ENCODE data around the gene CPNE1. TPM values are rescaled to one million over a fixed set of nuclear protein-coding genes. Genes with fewer than 3 reads are reported as not detected.
A peak's percentile ranks its signal among the peaks of the same experiment; 100 is the strongest.

CPNE1 gene
- total and polyA plus RNA-seq, 2 experiments from 2014 or later: 166 to 172 TPM

DNA sequence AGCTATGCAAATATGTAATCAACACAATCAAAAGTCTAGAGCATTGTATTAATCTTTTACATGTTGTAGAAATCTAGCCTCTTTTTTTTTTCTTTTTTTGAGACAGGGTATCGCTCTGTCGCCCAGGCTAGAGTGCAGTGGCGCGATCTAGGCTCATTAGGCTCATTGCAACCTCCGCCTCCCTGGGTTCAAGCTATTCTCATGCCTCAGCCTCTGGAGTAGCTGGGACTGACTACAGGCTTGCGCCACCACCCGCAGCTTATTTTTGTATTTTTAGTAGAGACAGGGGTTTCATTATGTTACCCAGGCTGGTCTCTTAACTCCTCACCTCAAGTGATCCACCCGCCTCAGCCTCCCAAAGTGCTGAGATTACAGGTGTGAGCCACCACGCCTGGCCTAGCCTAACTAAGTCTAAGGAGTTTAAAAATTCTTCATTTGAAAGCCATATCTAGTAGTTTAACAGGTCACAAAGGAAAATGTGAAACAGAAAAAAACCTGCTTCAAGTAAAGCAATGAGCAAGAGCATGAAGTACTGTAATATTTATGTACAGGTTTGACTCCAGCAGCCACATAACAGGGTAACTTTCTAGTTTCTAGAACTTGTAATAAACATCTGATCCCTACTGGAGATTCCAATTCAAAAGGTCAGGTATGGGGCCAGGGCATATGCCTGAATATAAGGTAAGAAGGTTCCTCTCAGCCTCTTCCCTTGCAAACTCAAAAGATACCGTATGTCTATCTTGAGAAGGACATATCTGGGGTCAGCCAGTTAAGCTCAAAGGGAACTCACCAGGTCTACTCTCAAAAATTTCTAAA is 4.4 kb downstream of the CPNE1 start:
- Histone ChIP-seq H3F3A (ENCODE audit: insufficient read depth) (peaks cover 32% of the 10 kb centered on the region), H3K4me3 (peak overlapping the region; percentile 80; the same call in 1 of the 2 replicates), H2AFZ (no peak overlapping the region), H3K36me3 (ENCODE audit: low read depth) (peaks cover 11% of the 10 kb centered on the region; the same call in 1 of the 2 replicates), H4K20me1 (ENCODE audit: insufficient read depth) (peaks cover 64% of the 10 kb centered on the region), H3K9ac (no peak overlapping the region), H3K4me1 (ENCODE audit: insufficient read depth) (peaks cover 36% of the 10 kb centered on the region), H3K27me3 (replicated peaks; ENCODE audit: insufficient read depth) (no peaks in the 10 kb centered on the region), H3K9me2 (ENCODE audit: insufficient read depth) (no peaks in the 10 kb centered on the region), H3K4me2 (ENCODE audit: unreplicated experiment) (peak overlapping the region; percentile 94), H3K9me3 (ENCODE audit: low read depth) (no peaks in the 10 kb centered on the region), H3K27ac (peak overlapping the region; percentile 28; the same call in 1 of the 2 replicates), H3K79me2 (ENCODE audit: insufficient read depth) (peaks cover 98% of the 10 kb centered on the region)
- no peak for DNase-seq
- WGBS, 2 experiments (ENCODE audit: low coverage in 1 of 2, low lambda C conversion rate in 2 of 2, missing lambda C conversion rate in 2 of 2): 92 to 94% methylated on average over 10 of the region's 10 CpGs
- no peak for TF ChIP-seq EZH2phosphoT487 (IDR thresholded peaks at IDR 0.05; ENCODE audit: insufficient read depth, low read depth)
- TF ChIP-seq EZH2 (IDR thresholded peaks at IDR 0.05; ENCODE audit: insufficient read depth, poor library complexity, severe bottlenecking): no peak
- in situ Hi-C loops (cut with MboI): no loop called here

GRCh38 chr20:35657271-35657670 is 7.4 kb downstream of the CPNE1 start:
- no peak for TF ChIP-seq EZH2 (IDR thresholded peaks at IDR 0.05; ENCODE audit: insufficient read depth, poor library complexity, severe bottlenecking)
- TF ChIP-seq EZH2phosphoT487 (IDR thresholded peaks at IDR 0.05; ENCODE audit: insufficient read depth, low read depth): no peak
- Histone ChIP-seq H3K9ac (no peak overlapping the region), H3K27me3 (replicated peaks; ENCODE audit: insufficient read depth) (no peaks in the 10 kb centered on the region), H3K9me3 (ENCODE audit: low read depth) (no peaks in the 10 kb centered on the region), H3K9me2 (ENCODE audit: insufficient read depth) (no peaks in the 10 kb centered on the region), H2AFZ (no peak overlapping the region), H3K27ac (no peak overlapping the region), H4K20me1 (ENCODE audit: insufficient read depth) (peaks cover 54% of the 10 kb centered on the region), H3K36me3 (ENCODE audit: low read depth) (peaks cover 26% of the 10 kb centered on the region), H3K4me1 (ENCODE audit: insufficient read depth) (peaks cover 27% of the 10 kb centered on the region), H3K4me2 (ENCODE audit: unreplicated experiment) (peak overlapping the region; percentile 19), H3K79me2 (ENCODE audit: insufficient read depth) (peaks cover 100% of the 10 kb centered on the region), H3K4me3 (no peak overlapping the region), H3F3A (ENCODE audit: insufficient read depth) (peaks cover 20% of the 10 kb centered on the region)
- no peak for DNase-seq
- 18 to 22% methylated on average over 1 of the region's 1 CpG for WGBS, 2 experiments (ENCODE audit: low coverage in 1 of 2, low lambda C conversion rate in 2 of 2, missing lambda C conversion rate in 2 of 2)
- in situ Hi-C loops (cut with MboI): no loop called here

GRCh38 chr20:35654415-35654814 is 10.3 kb downstream of the CPNE1 start:
- H3K9me2 ChIP-seq (ENCODE audit: insufficient read depth): no peaks in the 10 kb centered on the region
- no peak overlapping the region for H3K27ac ChIP-seq
- peaks cover 48% of the 10 kb centered on the region for H4K20me1 ChIP-seq (ENCODE audit: insufficient read depth)
- 94 to 95% methylated on average over 9 of the region's 9 CpGs for WGBS, 2 experiments (ENCODE audit: low coverage in 1 of 2, low lambda C conversion rate in 2 of 2, missing lambda C conversion rate in 2 of 2)
- no peak overlapping the region for H3K9ac ChIP-seq
- H3K4me2 ChIP-seq (ENCODE audit: unreplicated experiment): no peak overlapping the region
- no peak overlapping the region for H3K4me3 ChIP-seq
- peaks cover 20% of the 10 kb centered on the region for H3K4me1 ChIP-seq (ENCODE audit: insufficient read depth)
- TF ChIP-seq EZH2 (IDR thresholded peaks at IDR 0.05; ENCODE audit: insufficient read depth, poor library complexity, severe bottlenecking) (no peak), EZH2phosphoT487 (IDR thresholded peaks at IDR 0.05; ENCODE audit: insufficient read depth, low read depth) (no peak)
- H3F3A ChIP-seq (ENCODE audit: insufficient read depth): 0 out of 2 replicates have a peak, but pooled peaks cover 4% of the 10 kb centered on the region
- no peak overlapping the region for H2AFZ ChIP-seq
- DNase-seq: no peak
- H3K27me3 ChIP-seq (replicated peaks; ENCODE audit: insufficient read depth): no peaks in the 10 kb centered on the region
- no peaks in the 10 kb centered on the region for H3K9me3 ChIP-seq (ENCODE audit: low read depth)
- peaks cover 36% of the 10 kb centered on the region for H3K36me3 ChIP-seq (ENCODE audit: low read depth)
- H3K79me2 ChIP-seq (ENCODE audit: insufficient read depth): peaks cover 100% of the 10 kb centered on the region
- in situ Hi-C loops (cut with MboI): no loop called here

DNA sequence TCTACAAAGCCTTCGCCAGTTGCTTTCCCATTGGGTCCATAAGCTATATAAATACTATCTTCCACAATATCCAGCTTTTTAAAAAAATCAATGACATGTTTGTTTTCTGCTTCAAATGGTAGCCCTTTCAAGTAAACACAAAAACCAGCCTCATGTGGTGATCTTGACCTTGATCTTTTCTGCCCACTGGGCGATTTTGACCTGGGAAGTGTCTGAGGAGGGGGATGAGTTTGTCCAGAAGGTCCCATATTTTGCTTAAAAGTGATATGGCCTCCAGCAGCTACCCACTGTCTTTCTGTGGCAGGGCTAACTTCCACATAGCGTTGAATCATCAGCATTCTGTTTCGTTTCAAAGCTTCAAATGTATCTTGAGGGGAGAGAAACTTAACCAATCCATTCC is 10.8 kb downstream of the CPNE1 start:
- in situ Hi-C loops (cut with MboI): no loop called here
- H3K4me1 ChIP-seq (ENCODE audit: insufficient read depth): peaks cover 25% of the 10 kb centered on the region
- no peak for TF ChIP-seq EZH2 (IDR thresholded peaks at IDR 0.05; ENCODE audit: insufficient read depth, poor library complexity, severe bottlenecking)
- TF ChIP-seq EZH2phosphoT487 (IDR thresholded peaks at IDR 0.05; ENCODE audit: insufficient read depth, low read depth): no peak
- peaks cover 100% of the 10 kb centered on the region for H3K79me2 ChIP-seq (ENCODE audit: insufficient read depth)
- no peak overlapping the region for H3K4me3 ChIP-seq
- WGBS, 2 experiments (ENCODE audit: low coverage in 1 of 2, low lambda C conversion rate in 2 of 2, missing lambda C conversion rate in 2 of 2): 99% methylated on average over 4 of the region's 4 CpGs
- no peak overlapping the region for H3K4me2 ChIP-seq (ENCODE audit: unreplicated experiment)
- no peaks in the 10 kb centered on the region for H3K9me2 ChIP-seq (ENCODE audit: insufficient read depth)
- peaks cover 36% of the 10 kb centered on the region for H3K36me3 ChIP-seq (ENCODE audit: low read depth)
- H3K27ac ChIP-seq: no peak overlapping the region
- H3K9ac ChIP-seq: no peak overlapping the region
- no peak overlapping the region for H2AFZ ChIP-seq
- no peaks in the 10 kb centered on the region for H3K27me3 ChIP-seq (replicated peaks; ENCODE audit: insufficient read depth)
- H3F3A ChIP-seq (ENCODE audit: insufficient read depth): 0 out of 2 replicates have a peak, but pooled peaks cover 4% of the 10 kb centered on the region
- no peak for DNase-seq
- H3K9me3 ChIP-seq (ENCODE audit: low read depth): no peaks in the 10 kb centered on the region
- peaks cover 44% of the 10 kb centered on the region for H4K20me1 ChIP-seq (ENCODE audit: insufficient read depth)
